Measurements from ENCODE around the gene ARL8B.
A peak's percentile ranks its signal among the peaks of the same experiment; 100 is the strongest.
"Not testable (repeated sequence)": the region's sequence is repeated elsewhere in the genome, so short reads cannot be mapped to it uniquely, and the experiment has no call there.

Gene ARL8B

GRCh38 chr3:5122030-5122740, at the start of gene ARL8B:
Gene ARL8B (plus strand): TSS chr3:5122292. CDS start chr3:5122466, 174 bp downstream.
- DNase-seq: peak; percentile 93 to 97 (median 96)

GRCh38 chr3:5073374-5074085, 48.6 kb upstream of the ARL8B start:
- no peak for DNase-seq

DNA sequence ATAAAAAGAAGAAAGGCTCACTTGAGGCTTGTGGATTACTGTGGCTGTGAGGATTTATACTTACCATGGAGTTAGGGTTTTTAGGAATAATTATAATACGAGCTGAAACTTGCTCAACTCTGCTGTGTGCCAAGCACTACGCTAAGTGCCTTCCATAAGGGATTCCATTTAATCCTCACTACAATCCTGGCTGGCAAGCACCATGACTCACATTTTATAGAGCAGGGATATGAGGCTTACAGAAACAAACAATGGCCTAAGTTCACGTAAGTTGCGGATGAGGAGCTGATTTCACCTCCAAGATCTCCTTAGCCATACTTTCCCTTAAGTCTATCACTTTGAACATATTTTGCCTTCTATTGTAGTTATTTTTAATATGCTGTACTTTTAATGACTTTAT, 43.9 kb upstream of the ARL8B start:
- no peak for DNase-seq

DNA sequence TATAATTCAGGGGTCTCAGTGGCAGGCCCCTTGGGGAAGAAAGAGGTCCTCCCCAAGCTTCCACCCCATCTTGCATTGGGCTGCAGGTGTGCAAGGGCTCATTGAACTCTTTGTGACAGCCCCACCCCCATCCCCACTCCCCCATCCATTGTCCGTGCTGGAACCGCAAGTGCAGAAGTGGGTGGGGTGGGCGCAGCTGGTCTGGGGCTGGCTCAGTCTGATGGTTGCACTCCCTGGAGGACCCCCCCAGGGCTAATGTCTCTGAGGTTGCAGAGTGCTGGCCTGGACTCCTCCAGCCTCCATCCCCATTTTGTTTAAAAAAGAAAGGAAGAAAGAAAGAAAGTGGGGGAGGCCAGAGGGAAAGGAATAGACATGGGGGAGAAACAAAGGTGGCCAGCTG, 42.3 kb upstream of the ARL8B start:
- no peak for DNase-seq

DNA sequence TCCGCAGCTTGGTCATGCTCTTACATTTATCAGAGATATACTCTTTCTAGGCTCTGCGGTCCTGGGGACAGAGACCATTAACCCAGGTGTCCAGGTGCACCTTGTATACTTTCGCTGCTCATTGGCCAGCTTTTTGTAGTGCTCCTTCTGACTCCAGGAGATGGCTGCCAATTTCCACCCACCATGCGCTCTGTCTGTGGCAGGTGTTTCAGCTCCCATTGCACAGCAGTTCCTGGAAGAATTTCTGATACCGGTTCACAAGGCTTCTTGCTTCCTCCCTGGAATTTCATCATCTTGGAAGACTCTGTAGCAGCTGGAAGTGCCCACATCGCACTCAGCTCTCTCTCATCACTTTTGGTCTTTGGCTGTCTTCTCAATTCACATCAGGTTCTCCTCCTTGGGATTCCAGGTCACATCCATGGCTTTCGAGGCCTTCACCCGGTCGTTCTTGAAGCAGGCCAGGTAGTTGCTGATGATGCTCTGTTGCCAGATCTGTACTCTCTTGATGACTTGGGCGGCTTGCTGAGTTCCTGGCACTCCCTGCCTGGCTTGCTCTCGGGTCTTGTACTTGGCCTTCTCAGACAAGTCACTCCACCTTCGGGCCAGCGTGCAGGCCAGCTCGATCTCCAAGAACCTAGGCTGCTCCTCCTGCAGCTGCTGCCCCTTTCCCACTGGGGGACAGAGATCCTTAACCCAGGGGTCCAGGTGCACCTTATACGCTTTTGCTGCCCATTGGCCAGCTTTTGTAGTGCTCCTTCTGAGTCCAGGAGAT, 41.1 kb upstream of the ARL8B start:
- DNase-seq: no peak

GRCh38 chr3:5081973-5082788, 39.9 kb upstream of the ARL8B start:
- DNase-seq: not testable (repeated sequence)

GRCh38 chr3:5082789-5083115, 39.3 kb upstream of the ARL8B start:
- DNase-seq: no peak

- no peak for DNase-seq
These were observed 37.9 kb upstream of the ARL8B start for GRCh38 chr3:5084224-5084623.

DNA sequence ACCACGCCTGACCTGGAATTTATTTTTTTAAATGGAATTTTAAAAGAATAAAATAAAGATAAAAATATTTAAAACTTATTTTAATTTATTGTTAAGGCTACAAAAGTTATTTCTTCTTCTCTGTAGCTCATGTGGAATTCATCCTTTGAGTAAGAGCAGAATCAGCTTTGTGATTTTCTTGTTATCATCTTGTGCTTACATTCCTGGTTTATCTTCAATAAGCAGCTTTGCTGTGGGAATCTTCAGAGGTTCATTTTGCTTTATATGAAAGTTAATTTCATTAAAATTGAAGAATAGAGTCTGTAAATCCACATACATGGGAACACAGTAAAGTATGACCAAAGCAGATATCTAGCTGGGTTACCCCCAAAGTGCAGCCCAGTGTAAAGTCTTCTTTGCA, 35.4 kb upstream of the ARL8B start:
- no peak for DNase-seq

- no peak for DNase-seq
These were observed 34.9 kb upstream of the ARL8B start for GRCh38 chr3:5087209-5087608.

GRCh38 chr3:5090197-5090596, 31.9 kb upstream of the ARL8B start:
- no peak for DNase-seq

- no peak for DNase-seq
These were observed 30.1 kb upstream of the ARL8B start for GRCh38 chr3:5092018-5092417.

GRCh38 chr3:5093731-5094130, 28.4 kb upstream of the ARL8B start:
- DNase-seq: no peak

DNA sequence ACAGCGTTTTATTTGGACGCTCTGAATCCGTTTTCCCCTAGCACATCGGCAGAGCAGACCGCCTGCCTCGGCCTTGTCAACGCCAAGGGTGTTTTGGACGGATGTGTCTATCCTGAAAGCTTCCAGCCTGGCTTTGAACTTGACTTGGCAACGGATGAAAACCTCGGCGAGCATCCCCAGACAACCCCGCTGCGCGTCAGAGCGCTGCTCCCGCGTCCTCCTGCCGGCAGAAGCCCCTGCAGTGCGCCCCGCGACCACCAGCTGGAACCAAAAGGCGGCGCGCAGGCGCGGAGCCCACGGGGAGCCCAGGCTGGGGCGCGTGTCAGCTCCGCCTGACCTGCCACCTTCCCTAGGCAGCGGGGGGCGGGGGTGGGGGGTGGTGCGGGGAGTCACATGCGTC, 26.2 kb upstream of the ARL8B start:
- peak in 1 of 3 donors; percentile 41 for DNase-seq

DNA sequence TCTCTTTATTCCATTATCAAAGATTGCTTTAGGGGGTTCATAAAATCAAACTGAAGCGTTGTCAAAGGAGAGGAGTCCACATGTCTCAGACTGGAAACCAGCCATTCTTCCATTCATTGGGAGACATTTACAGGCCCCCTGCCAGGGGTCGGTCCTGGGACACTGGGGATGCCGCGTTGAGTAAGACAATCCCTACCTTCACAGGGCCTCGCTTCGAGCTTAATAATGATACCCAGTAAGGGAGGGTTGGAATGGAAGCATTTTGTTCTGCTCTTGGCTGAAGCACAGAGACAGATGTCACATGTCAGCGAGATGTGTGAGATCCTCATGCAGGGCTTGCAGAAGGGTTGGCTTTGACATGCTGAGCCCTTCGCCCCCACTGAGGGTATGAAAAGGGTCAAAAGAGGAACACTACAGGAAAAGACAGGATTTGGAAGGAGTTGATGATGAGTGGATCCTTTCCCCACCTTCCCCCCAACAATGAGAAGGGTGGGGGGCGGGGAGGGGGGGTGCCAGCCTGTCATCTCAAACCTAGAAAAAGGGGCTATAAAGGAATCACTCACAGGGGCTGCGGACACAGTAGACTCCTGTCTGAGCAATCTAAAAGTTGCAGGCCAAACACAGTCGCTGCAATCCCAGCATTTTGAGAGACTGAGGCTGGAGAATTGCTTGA, 25.6 kb upstream of the ARL8B start:
- no peak for DNase-seq

DNA sequence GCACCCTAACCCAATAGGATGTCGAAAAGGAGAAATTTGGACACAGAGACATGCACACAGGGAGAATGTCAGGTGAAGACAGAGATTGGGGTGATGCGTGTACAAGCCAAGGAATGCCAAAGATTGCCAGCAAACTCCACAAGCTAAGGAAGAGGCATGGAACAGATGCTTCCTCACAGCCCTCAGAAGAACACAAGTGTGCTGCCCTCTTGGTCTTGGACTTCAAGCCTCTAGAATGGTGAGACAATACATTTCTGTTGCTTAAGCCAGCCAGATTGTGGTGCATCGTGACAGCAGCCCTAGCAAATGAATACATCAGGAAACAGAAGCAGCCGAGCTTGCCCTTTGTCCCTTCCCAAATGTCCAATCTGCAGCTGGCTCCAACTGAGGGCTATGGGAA, 23.7 kb upstream of the ARL8B start:
- DNase-seq: no peak

GRCh38 chr3:5102532-5102931, 19.6 kb upstream of the ARL8B start:
- DNase-seq: no peak

- no peak for DNase-seq
These were observed 18.3 kb upstream of the ARL8B start for GRCh38 chr3:5103743-5104142.

DNA sequence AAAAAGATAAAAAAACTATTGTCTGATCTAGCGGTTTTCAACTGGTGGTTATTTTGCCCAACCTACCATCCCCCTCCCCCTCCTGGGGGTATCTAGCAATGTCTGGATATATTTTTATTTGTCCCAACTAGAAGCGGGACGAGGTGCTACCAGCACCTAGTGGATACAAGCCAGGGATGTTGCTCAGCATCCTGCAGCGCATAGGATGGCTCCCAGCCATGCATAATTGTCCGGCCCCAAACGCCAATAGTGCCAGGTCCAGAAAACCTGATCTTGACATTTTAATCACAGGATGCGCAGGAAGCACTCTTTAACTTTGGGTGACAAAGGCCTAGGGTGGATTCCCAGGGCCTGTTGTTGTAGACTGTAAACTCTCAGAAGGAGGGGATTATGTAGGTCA, 17.0 kb upstream of the ARL8B start:
- no peak for DNase-seq

GRCh38 chr3:5106371-5106770, 15.7 kb upstream of the ARL8B start:
- DNase-seq: not testable (repeated sequence)

DNA sequence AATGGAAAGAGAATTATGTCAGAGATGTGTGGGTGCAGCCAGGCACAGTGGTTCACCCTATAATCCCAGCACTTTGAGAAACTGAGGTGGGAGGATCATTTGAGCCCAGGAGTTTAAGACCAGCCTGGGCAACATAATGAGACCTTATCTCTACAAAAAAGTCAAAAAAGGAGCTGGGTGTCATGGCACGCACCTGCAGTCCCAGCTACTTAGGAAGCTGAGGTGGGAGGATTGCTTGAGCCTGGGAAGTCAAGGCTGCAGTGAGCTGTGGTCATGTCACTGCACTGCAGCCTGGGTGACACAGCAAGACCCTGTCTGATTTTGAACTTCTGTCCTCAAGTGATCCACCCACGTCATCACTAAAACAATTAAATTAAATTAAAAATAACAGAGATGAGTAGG, 15.2 kb upstream of the ARL8B start:
- DNase-seq: not testable (repeated sequence)

DNA sequence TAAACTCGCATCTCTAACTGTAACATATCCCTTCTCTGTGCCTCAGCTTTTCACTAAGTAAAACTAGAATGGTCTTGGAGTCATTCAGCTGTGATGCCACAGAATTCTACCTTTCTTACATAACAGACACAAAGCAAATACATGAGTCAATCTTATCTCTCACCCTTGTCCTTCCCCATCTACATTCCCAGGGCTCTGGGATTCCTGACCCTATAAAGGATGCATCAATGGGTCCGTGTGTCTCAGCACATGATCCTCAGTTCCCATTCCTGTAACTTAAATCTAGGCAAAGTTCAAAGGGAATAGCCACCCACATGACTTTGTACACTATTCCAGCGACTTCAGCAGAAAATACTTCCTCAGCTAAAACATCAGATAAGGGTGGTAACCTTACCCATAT, 11.8 kb upstream of the ARL8B start:
- DNase-seq: no peak

- no peak for DNase-seq
These were observed 10.0 kb upstream of the ARL8B start for GRCh38 chr3:5112043-5112442.

Data from suppressor macrophage treated with lipopolysaccharide for 1 hour (primary cell).